ENCODE data around the gene LMO4. TPM values are rescaled to one million over a fixed set of nuclear protein-coding genes. Genes with fewer than 3 reads are reported as not detected.

Gene LMO4
- total RNA-seq, 1 donor: 61.9 TPM

DNA sequence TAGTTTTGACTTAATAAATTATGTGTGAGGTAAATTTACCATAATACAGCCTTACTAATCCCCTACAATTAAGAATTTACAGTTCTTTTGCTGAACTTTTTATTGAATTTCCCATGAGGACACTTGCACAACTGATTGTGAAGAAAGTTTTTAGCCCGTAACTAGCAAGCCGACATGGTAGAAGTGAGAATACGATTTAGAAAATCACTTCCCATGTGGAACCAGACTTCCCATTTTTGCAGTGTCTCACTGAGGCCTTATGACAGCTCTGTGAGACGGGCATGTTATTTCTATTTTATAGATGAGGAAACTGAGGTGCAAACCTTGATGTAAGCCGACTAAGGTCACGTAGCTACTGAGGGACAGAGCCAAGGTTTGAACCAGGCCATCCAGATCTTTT is 32.5 kb upstream of the LMO4 start:
- no peak for TF ChIP-seq CTCF (IDR thresholded peaks at IDR 0.05; ENCODE audit: extremely low read depth, low read depth, low read length)
- no peak overlapping the region for H3K27ac ChIP-seq (ENCODE audit: low read depth, low read length)
- H3K79me2 ChIP-seq (ENCODE audit: insufficient read depth, low read length): no peaks in the 10 kb centered on the region
- DNase-seq (ENCODE audit: insufficient read length, low spot score, missing footprints): no peak
- H2AFZ ChIP-seq (ENCODE audit: low read length): no peak overlapping the region
- H3K36me3 ChIP-seq (ENCODE audit: insufficient read depth, low read length): no peaks in the 10 kb centered on the region
- no peak overlapping the region for H3K4me3 ChIP-seq (ENCODE audit: insufficient read depth, low read length)
- peaks cover 3% of the 10 kb centered on the region for H3K4me1 ChIP-seq (ENCODE audit: insufficient read depth, low read length)
- H3K27me3 ChIP-seq (ENCODE audit: insufficient read depth, low read length): no peaks in the 10 kb centered on the region
- no peaks in the 10 kb centered on the region for H3K9me3 ChIP-seq (ENCODE audit: low read depth, low read length)
- no peaks in the 10 kb centered on the region for H4K20me1 ChIP-seq (ENCODE audit: insufficient read depth, low read length)
- no peak overlapping the region for H3K4me2 ChIP-seq (ENCODE audit: insufficient read depth, low read length)

DNA sequence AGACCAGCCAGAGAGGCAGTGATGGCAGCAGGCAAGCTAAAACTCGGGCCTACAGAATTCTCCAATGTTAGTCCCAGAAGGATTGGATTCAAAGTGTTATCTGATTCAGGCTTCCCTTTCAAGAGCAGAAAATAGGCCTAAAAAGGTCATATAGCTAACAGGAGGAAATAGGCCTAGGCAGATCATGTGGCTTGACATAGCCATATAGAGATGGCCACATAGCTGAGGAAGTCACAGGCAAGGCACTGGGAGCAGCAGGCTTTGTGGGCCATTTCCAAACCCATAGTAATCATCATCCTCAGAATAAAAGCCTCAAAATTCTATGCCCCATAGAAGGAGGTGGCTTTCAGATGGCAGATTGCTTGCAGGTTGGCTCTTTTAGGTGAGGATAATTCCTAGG is 29.0 kb upstream of the LMO4 start:
- Histone ChIP-seq H3K4me2 (ENCODE audit: insufficient read depth, low read length) (no peak overlapping the region), H3K4me1 (ENCODE audit: insufficient read depth, low read length) (no peaks in the 10 kb centered on the region), H2AFZ (ENCODE audit: low read length) (no peak overlapping the region), H3K9me3 (ENCODE audit: low read depth, low read length) (no peaks in the 10 kb centered on the region), H3K27me3 (ENCODE audit: insufficient read depth, low read length) (peaks cover 4% of the 10 kb centered on the region), H3K79me2 (ENCODE audit: insufficient read depth, low read length) (no peaks in the 10 kb centered on the region), H3K27ac (ENCODE audit: low read depth, low read length) (no peak overlapping the region), H4K20me1 (ENCODE audit: insufficient read depth, low read length) (no peaks in the 10 kb centered on the region), H3K4me3 (ENCODE audit: insufficient read depth, low read length) (no peak overlapping the region), H3K36me3 (ENCODE audit: insufficient read depth, low read length) (no peaks in the 10 kb centered on the region)
- DNase-seq (ENCODE audit: insufficient read length, low spot score, missing footprints): no peak
- TF ChIP-seq CTCF (IDR thresholded peaks at IDR 0.05; ENCODE audit: extremely low read depth, low read depth, low read length): no peak

- Histone ChIP-seq H3K27me3 (ENCODE audit: insufficient read depth, low read length) (peaks cover 4% of the 10 kb centered on the region), H3K79me2 (ENCODE audit: insufficient read depth, low read length) (no peaks in the 10 kb centered on the region), H3K4me2 (ENCODE audit: insufficient read depth, low read length) (no peak overlapping the region), H2AFZ (ENCODE audit: low read length) (no peak overlapping the region), H3K4me3 (ENCODE audit: insufficient read depth, low read length) (no peak overlapping the region), H3K4me1 (ENCODE audit: insufficient read depth, low read length) (no peaks in the 10 kb centered on the region), H3K36me3 (ENCODE audit: insufficient read depth, low read length) (no peaks in the 10 kb centered on the region), H3K27ac (ENCODE audit: low read depth, low read length) (no peak overlapping the region), H4K20me1 (ENCODE audit: insufficient read depth, low read length) (no peaks in the 10 kb centered on the region), H3K9me3 (ENCODE audit: low read depth, low read length) (no peaks in the 10 kb centered on the region)
- no peak for TF ChIP-seq CTCF (IDR thresholded peaks at IDR 0.05; ENCODE audit: extremely low read depth, low read depth, low read length)
- no peak for DNase-seq (ENCODE audit: insufficient read length, low spot score, missing footprints)
Measured at GRCh38 chr1:87300628-87301027, 28.1 kb upstream of the LMO4 start.

DNA sequence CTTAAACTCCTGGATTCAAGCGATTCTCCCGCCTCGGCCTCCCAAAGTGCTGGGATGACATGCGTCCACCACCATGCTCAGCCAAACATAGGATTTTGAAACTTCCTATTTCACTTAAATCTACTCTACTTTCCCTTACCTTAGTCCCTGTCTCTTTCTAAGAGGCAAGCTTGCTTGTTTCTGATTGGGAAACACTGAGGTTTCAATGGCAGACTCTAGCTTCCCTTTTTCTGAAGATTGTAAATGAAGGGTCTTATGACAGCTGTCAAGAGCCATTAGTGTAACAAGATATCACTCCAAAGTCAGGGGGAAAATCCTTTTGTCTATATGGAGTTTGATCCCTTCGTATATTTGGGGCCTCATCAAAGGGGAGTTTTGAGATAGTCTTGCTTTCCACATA is 23.5 kb upstream of the LMO4 start:
- peaks cover 17% of the 10 kb centered on the region for H3K27me3 ChIP-seq (ENCODE audit: insufficient read depth, low read length)
- no peaks in the 10 kb centered on the region for H4K20me1 ChIP-seq (ENCODE audit: insufficient read depth, low read length)
- no peak for TF ChIP-seq CTCF (IDR thresholded peaks at IDR 0.05; ENCODE audit: extremely low read depth, low read depth, low read length)

More for the DNA sequence above, 23.5 kb upstream of the LMO4 start:
- Histone ChIP-seq H2AFZ (ENCODE audit: low read length) (no peak overlapping the region), H3K27ac (ENCODE audit: low read depth, low read length) (no peak overlapping the region), H3K4me3 (ENCODE audit: insufficient read depth, low read length) (no peak overlapping the region), H3K36me3 (ENCODE audit: insufficient read depth, low read length) (no peaks in the 10 kb centered on the region), H3K79me2 (ENCODE audit: insufficient read depth, low read length) (no peaks in the 10 kb centered on the region), H3K4me1 (ENCODE audit: insufficient read depth, low read length) (no peaks in the 10 kb centered on the region), H3K9me3 (ENCODE audit: low read depth, low read length) (no peaks in the 10 kb centered on the region), H3K4me2 (ENCODE audit: insufficient read depth, low read length) (no peak overlapping the region)
- DNase-seq (ENCODE audit: insufficient read length, low spot score, missing footprints): no peak

Measured in osteoblast (primary cell).